COLO829 (cell line): ENCODE measurements around the gene NFKB2.

Source experiments
- DNase-seq: peaks from one replicate; pipeline ENCODE4 v3.0.0; 2012; ENCODE audit warnings: low spot score

NFKB2 gene

DNA sequence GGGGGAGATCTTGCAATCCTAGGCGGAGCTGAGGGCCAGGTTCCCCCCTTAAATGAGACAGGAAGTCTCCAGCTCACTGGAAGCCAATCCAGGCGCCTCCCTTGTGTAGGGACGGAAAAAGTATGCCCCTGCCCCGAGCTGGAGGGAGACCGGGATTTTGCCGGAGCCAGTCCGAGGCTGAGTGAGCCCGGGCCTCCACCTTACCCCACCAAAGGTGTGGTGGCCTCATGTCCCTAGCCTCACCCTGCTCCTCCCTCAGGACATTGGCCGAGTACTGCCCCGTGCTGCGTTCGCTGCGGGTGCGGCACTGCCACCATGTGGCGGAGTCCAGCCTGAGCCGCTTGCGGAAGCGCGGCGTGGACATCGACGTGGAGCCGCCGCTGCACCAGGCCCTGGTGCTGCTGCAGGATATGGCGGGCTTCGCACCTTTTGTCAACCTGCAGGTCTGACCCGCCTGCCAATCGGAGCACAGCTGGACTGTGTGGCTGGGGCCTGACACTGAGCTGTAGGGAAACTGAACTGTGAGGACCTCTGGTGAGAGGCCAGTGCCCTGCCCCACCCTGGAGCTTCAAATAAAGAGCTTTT, 27.1 kb downstream of the NFKB2 start:
- peak; percentile 45 for DNase-seq

DNA sequence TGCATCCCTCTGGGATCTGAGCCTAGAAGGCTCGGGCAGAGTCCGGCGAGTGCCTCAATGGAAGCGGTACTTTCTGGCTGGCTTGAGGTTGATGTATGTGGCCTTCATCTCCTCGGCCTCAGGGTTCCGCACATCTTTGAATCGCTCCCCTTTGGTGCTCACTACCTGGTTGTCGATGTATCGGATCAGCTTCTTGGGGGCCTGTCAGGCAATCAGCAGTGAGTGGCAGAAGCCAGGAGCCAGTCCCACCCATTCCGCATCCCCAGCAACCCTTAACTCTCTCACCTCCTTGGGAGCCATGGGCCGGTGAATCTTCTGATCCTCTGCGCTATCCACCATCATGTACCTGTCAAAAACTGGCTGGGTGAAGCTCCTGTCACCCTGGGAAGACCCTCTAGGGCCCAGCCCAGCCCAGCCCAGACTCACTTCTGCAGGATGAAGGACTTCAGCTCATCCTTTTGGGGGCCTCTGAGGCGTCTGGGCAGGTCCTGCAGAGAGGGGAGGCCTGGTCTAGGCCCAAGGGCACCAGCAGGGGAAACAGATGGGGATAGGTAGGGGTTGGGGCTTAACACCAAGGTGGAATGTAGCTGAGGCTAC, 28.0 kb downstream of the NFKB2 start:
- DNase-seq, result no peak

DNA sequence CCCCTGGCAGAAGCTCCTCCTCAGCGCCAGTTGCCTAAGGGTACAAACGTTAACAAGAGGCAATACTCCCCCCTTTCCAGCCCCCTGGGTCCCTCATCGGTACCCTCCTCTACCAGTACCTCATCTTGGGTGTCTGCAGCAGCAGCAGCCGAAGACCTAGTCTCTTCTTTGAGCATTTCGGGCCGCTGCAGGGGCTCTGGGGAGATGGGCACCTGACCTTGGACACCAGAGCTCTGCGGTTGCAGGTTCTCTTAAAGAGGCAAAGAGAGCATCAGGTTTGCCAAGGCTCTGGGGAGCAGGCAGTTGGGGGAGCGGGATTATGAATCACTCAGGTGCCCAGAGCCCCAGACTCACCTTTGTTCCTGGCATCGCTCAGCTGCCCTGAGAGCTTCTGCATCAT, 28.6 kb downstream of the NFKB2 start:
- DNase-seq, result no peak

DNA sequence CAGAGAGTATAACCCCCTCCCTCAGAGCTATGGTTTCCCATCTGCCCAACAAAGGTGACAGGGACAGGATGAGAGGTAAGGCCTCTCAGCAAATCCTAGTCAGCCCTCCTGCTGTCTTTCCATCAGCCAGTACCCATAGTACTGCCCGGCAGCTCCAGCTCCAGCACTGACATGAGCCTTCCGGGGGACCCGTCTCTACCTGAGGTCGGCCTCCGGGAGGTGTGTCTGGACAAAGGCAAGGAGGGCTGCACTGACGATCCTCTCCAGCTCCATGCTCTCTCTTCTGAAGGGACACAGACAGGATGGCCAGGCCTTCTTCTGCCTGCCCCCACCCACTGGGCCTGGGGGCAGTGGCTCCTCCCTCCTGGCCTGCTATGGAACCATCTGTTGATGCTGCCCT, 29.4 kb downstream of the NFKB2 start:
- no peak for DNase-seq

DNA sequence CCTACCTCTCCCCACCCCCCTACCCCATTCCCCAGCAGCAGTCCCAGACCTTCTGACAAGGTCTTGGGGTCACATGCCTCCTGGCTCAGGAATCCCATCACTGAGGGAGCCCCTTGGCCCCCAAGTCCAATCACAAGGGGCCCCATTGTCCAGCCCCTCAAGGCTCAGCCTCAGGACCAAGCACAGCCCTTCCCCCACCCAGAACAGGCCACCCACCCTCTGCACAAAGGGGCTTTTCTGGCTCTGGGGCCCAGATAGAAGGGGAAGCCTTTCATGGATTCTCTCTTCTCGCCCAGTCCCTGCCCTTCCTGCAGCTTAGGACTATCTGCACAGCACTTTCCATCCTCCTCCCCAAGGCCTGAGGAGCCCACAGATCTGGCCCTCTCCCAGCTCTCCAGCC, 29.9 kb downstream of the NFKB2 start:
- DNase-seq, result no peak

DNA sequence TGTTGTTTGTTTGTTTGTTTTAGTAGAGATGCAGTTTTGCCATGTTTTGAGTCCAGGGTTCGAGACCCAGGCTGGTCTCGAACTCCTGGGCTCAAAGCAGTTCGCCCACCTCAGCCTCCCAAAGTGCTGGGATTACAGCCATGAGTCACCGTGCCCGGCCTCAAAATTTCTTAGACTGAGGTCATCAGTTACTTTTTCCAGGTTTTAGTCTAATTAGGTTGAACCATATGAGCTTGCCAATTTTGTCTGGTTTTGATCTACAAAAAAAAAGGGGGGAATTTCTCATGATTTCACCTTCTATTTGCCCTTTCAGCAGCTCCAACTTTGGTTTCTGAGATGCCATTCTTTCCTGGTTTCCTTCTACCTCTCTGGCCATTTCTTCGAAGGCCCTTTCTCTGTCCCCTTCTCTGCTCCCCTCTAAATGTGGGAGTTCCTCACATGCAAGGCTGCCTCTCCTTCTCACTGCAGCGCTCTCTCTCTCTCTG, 31.3 kb downstream of the NFKB2 start:
- no peak for DNase-seq

DNA sequence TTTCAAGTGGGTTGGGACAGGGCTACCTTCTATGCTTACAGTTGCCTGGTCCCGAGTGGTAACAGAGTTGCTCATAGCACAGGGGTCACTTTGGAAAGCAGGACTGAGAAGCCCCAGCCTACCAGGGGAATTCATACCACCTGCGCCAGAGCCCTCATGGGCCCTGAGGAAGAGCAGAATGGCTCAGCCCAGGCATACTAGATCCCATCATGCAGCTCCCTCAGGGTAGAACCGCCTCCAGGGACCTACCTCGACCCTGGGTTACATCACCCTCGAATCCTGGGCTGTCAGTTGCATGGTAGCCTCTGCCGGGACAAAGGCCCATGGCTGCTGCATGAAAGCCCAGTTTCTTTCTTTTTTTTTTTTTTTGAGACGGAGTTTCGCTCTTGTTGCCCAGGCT, 34.0 kb downstream of the NFKB2 start:
- DNase-seq, result no peak

DNA sequence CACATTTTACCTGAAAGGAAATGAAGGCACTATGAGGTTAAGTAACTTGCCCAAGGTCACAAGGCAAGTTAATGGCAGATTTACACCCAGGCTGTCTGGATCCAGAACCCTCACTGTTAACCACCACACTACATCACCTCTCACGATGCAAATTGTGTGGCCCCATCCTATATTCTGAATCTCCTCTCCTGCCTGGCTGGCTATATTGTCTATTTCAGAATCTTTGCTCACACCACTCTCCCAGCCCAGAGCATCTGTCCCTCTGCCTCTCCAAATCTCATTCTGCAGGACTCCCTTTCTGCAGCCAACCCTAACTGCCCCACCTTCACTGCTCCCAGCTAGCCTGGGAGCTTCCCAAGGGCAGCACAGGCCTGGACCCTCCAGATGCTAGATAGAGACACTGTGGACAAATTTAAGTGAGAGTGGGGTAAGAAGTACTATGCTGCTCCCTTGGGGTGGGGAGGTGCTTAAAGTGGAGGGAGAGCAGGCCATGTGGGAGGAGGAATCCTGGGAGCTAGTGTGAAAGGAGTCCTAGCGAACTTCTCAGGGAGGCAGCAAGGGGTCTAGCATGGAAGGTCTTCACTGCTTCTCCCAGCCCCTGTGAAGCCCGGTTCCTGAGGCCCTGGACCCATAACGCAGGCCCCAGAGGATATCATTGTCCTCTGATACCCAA, 36.1 kb downstream of the NFKB2 start:
- DNase-seq, result no peak

DNA sequence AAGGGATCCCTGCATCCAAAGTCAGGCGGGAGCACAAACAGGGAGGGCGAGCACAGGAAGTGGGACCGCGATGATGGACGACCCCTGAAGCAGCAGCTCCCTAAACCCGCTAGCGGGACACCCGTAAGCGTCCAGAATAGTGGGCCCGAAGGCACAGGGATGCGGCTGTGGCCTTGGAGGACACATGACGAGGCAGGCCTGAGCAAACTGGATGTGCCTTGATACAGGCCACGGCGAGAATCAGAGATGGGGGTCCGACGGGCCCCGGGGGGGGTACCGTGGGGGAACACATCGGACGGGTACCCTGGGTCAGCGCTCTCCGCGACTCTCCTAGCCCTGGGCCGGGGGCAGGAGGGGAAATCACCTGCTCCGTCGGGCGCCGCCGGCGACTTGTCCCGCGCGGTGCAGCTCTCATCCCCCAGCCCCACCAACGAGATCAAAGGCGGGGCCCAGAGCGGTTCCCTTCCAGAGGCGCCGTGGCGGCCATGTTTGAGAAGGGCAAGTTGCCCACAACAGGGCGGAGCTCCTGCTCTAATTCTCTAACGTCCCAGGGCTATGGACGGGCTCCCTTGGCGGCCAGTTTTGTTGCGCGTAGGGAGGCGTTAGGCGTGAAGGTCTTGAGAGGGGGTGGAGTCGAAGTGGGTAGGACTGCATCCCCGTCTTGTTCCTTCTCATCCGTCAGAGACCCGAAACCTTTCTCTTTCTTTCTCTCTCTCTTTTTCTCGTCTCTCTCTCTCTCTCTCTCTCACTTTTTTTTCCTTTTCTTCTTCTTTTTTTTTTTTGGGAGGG, 36.9 kb downstream of the NFKB2 start, which contains the start of gene CUEDC2:
Gene CUEDC2 (minus strand): TSS at position 413 of the 789 bp plus-strand sequence. CDS start 7,386 bp downstream, outside the sequence.
- DNase-seq, result peak; percentile 82

DNA sequence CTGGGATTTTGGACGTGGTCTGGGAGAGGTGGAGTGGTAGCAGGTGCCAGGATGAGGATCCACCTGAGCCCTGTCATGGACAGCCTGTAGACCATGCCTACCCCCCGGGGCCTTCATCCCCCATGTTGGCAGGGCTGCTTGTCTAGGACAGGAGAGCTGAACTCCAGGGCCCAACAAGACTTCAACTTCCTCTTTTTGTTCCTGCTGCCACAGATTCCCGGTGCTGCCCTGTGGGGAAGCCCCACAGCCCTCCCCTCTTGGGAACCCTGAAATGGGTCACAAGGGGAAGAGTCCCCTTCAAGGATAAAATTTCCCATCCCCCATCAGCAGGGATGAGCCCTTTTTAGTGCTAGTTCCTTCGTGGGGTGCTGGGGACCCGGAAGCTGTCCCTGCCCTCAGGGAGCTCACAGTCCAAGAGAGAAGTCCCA, 38.1 kb downstream of the NFKB2 start:
- DNase-seq, result no peak

DNA sequence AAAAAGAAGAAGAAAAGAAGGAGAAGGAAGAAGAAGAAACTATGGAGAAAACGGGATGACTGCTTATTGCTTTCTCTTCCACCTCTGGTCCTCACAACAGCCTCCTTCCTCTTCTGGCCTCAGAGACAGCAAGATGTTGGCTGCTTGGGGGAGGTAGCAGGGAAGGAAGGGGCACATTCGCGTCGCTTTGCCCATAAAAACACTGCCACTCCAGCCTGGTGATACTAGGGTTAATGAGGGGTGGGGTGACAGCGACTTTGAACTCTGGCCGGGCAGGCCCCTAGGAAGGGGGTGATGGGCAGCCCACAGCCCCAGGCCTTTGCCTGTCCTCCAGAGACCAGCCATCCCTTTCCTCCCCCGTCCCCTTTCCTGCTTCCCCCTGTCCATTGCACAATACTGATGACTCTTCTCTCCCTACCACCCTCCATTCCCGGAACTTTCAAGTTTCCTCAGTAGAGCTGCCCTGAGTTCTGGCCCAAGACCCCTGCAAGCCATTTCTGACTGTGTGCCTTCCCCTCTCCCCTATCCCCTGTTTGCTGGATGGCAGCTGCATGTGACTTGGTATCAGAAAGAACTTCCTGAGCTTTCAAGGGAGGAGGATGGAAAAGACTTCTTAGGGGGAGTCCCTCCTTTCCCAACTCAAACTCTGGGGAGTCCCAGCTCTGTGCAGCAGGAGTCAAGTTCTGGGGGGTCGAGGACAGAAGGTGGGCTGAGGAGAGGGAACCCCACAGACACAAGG, 39.1 kb downstream of the NFKB2 start:
- no peak for DNase-seq

DNA sequence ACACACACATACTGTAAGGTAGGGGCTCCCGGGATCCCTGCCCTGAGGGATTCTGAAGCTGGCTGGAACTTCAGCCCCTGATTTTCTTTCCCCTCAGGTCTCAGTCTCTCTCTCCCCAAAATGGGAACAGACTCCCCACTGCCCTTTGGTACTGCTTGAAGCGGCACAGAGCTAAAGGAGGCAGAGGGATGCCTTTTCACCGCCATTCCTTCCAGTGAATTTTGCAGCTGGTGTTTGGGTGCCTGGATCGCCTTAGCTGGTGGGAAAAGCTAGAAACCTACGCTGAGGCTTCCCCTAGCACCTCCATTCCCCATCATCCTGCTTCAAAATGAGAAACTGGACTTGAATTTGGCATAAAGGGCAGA, 39.6 kb downstream of the NFKB2 start:
- DNase-seq, result no peak

DNA sequence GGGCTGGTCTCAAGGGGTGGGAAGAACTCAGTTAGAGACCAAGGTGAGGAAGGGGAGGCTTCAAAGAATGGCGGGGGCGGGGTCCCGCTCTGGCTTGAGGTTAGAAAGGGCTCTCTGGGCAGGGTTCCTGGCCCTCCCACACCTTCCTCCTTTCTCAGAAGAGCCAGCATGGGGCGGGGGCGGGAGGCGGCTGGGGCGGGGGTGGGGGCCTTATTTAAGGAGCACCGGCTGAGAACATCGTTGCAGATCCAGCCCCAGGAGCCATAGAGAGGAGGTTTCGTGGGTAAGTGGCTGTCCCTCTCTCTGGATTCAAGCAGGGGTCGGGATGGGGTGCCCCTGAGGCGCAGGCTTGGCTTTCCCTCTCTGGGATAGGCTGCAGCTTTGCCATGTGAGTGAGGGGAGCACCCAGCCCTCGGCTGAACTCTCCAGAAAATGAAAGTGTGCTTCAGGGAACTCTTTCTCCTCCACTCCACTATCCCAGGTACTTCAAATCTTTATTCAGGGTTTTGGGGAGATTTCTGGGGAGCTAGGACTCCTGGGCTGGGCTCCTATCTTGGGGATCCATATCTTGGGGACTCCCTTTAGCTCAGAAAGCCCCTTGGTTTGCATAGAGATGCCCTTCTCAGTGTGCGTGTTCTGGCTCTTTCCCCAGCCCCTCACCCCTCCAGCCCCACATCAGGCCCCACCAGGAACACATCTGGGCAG, 40.2 kb downstream of the NFKB2 start:
- no peak for DNase-seq

DNA sequence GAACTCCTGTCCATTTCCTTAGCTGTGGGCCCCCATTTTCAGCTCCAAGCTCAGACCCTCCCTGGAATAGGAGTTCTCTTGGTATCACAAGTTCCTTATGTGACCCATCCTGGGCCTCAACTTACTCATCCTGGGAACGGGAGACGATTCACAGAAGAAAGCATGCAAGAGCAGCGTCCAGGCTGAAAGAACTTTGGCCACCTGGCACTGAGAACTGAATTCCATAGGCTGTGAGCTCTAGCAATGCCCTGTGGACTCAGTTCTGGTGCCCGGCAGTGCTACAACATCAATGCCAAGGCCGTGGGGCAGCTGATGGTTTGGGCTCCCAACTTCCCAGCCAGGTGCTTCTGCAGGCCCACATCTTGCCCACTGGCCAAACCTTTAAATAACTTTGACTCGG, 40.8 kb downstream of the NFKB2 start:
- DNase-seq, result no peak

DNA sequence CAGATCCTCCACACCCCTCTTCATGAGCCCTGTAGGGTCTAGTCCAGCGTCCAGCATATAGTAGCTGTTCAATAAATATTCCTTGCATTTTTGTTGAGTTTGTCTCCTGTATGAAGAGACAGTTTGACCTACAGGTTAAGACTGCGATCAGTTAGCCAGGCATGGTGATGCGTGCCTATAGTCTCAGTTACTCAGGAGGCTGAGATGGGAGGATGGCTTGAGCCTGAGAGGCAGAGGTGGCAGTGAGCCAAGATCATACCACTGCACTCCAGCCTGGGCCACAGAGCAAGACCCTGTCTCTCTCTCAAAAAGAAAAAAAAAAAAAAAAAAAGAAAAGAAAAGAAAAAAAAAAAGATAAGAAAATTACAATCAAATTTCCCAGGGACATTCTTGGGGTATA, 42.0 kb downstream of the NFKB2 start:
- DNase-seq, result no peak

DNA sequence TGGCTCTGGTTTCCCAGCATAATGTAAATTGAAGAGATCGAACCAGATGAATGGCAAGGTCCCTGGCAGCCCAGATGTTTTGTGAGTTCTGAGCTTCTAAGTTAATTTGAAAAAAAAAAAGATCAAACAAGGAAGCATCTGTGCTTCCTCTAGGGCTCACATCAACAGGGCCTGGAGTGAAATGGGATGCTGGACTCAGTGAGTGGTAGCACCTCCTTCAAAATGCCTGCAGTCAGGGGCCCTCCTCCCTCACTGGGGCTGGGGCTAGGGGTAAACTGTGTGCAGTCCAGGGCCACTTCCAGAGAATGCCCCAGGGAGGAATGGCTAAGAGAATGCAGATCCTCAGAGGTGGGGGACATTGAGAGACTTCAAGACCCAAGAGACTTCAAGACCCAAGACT, 42.9 kb downstream of the NFKB2 start:
- no peak for DNase-seq

DNA sequence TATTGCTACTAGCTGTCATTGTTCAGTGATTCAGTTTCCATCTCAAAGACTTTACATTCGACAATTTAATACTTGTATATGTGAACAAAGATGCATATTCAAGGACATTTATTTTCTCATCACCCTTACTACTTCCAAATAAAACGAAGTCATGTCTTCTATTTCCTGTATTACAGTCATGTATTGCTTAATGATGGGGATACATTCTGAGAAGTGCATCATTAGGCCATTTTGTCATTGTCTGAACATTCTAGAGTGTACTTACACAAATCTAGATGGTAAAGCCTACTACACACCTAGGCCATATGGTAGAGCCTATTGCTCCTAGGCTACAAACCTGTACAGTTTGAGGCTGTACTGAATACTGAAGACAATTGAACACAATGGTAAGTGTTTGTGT, 49.3 kb downstream of the NFKB2 start:
- DNase-seq, result no peak

DNA sequence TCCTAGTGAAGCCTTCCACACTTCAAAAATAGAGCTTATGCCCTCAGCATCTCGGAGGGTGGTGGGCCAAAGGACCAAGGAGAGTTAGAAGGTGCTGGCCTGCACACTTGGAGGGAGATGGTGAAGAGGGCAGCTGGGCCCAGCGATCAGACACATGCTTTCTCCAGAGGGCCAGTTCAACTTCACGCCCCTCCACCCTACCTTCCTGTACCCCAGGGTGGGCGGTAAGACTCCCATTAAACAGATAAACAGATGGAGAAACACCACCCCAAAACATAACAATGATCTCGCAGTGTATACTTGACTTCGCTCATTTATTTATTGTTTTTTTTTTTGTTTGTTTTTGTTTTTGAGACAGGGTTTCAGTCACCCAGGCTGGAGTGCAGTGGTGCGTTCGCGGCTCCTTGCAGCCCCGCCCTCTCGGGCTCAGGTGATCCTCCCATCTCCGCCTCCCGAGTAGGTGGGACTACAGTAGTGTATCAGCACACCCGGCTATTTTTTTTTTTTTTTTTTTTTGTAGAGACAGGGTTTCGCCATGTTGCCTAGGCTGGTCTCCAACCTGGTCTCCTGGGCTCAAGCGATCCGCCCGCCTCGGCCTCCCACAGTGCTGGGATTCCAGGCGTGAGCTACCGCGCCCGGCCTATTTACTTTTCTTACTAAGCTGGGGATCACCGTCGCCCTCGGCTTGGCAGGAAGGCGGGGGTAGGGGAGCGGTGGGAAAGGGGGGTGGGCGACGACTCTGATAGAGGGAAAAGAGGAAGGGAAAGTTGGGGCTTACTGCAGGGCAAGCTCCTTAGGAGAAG, 54.0 kb downstream of the NFKB2 start:
- no peak for DNase-seq

DNA sequence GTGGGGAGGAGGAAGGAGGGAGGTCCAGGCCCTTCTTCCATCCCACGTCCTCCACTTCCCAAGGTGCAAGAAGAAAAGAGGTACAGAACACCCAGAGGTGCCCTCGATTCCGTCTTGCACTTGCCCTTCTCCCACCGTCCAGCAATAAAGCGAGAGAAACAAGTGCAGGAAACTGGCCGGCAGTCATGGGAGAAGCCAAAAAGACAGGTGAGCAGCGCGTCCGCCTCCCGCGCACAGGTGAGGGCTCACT, 54.5 kb downstream of the NFKB2 start:
- no peak for DNase-seq

DNA sequence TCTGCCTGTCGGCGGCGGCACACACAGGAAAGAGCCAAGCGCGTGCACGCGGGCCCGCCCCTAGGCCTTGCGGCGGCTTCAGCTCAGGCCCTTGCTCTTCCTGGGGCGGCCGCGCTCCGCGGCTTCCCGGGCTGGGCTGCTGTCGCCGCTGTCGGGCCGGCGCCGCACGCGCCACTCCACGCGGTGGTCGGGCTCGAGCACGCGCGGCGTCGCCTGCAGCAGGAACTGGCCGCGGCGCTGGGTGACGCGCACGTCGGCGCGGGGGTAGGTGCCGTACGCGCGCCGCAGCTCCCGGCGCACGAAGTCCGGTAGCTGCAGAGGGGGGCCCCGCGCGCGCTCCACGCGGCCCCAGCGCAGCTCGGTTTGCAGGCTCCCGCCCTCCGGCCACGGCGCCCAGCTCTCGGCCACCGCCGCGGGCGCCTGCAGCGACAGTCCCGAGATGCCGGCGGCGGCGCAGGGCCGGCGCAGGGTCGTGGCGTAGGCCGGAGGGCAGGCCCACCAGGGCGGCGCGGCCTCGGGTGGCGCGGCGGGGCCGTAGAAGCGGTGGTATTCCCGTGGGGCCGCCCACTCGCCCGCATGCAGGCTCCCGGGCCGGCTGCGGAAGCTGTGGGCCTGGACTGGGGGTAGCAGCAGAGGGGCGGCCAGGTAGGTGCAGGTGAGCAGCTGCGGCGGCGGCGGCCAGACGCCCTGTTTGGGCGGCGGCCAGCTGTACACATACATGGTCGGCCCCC, 55.0 kb downstream of the NFKB2 start:
- peak; percentile 38 for DNase-seq
